SK-N-SH (cell line): Measurements from ENCODE around the gene WDR93.

ENCODE experiments used
- ELF1 ChIP-seq: IDR thresholded peaks from 2 replicates; pipeline ENCODE4 v1.4.0; 2012
- EP300 ChIP-seq, 2 experiments: IDR thresholded peaks; 2 replicates each; pipeline versions ENCODE4 v1.4.0 to v1.6.1; 2012; ENCODE audit warnings: borderline replicate concordance in 1 of 2, low read depth in 1 of 2, low read length in 1 of 2
- EZH2phosphoT487 ChIP-seq: fragments of 200-600 bp; sonication (generic); IDR thresholded peaks from 2 replicates; pipeline ENCODE4 v1.6.1; 2017; ENCODE audit warnings: low read depth, mixed run types, mild to moderate bottlenecking, antibody characterized with exemption, moderate library complexity, borderline replicate concordance
- JUND ChIP-seq: IDR thresholded peaks from 2 replicates; pipeline ENCODE4 v1.4.0; 2012
- POLR2AphosphoS5 ChIP-seq: IDR thresholded peaks from 2 replicates; pipeline ENCODE4 v1.6.1; 2012; ENCODE audit warnings: low read depth, low read length
- RCOR1 ChIP-seq: fragments of 150-350 bp; IDR thresholded peaks from 2 replicates; pipeline ENCODE4 v1.6.1; 2017; ENCODE audit warnings: antibody characterized with exemption, low read length
- TAF1 ChIP-seq: IDR thresholded peaks from 2 replicates; pipeline ENCODE4 v1.6.1; 2012; ENCODE audit warnings: low read depth, mild to moderate bottlenecking, low read length, moderate library complexity, borderline replicate concordance
- YY1 ChIP-seq: IDR thresholded peaks from 2 replicates; pipeline ENCODE4 v1.4.0; 2012; ENCODE audit warnings: low read depth, mild to moderate bottlenecking
- TF ChIP-seq, protein P1 (sequence below): fragments of 200-600 bp; sonication (generic); IDR thresholded peaks from 2 replicates; pipeline ENCODE4 v1.6.1; 2017; ENCODE audit warnings: antibody characterized with exemption, mild to moderate bottlenecking, moderate library complexity
- TF ChIP-seq, protein P2 (sequence below): fragments of 150-350 bp; IDR thresholded peaks from 2 replicates; pipeline ENCODE4 v1.6.1; 2017; ENCODE audit warnings: antibody characterized with exemption, low read length, low read depth, borderline replicate concordance
- TF ChIP-seq, protein P3 (sequence below): IDR thresholded peaks from 2 replicates; pipeline ENCODE4 v1.4.0; 2012; ENCODE audit warnings: low read depth, borderline replicate concordance

DNA sequence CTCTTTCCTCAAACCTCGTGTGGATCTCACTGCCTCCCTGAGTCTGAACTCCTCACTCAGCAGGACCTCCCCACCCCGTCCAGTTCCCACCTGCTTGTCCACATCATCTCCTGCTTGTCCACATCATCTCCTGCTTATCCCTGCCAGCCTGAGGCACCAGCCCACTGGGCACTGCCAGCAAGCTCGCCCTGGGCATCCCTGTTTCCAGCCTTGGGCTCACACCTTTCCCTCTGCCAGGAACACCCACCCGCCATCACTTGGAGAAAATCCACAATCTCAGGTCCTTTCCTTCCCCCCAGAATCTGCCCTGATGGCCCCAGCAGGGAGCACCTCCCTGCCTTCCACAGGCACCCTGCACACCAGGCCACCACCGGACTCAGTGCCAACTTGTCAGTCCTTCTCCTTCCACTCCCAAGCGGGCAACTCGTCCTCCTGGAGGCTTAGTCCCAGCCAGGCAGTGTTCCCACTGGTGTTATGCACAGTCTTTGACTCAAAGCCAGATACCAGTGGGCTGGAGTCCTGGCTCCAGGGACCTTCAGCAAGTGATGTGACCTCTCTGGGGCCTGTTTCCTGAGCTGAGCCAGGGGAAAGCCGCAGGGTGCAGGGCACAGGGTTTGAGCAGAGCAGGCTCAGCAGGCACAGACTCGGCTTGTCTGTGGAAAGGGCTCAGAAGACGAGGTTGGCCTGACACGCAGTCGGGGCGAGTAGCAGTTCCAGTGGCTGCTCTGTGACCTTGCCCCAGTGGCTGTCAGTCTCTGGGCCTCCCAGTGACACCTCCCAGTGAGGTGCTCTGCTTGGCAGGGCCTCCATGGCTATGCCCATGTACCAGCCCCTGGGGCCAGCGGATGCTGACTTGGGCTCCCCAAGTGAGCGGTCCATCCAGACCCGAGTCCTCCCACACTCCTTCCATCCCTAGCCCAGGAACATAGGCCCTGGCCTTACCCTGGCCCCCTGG is 76.0 kb downstream of the WDR93 start:
- TF ChIP-seq, protein P1, sequence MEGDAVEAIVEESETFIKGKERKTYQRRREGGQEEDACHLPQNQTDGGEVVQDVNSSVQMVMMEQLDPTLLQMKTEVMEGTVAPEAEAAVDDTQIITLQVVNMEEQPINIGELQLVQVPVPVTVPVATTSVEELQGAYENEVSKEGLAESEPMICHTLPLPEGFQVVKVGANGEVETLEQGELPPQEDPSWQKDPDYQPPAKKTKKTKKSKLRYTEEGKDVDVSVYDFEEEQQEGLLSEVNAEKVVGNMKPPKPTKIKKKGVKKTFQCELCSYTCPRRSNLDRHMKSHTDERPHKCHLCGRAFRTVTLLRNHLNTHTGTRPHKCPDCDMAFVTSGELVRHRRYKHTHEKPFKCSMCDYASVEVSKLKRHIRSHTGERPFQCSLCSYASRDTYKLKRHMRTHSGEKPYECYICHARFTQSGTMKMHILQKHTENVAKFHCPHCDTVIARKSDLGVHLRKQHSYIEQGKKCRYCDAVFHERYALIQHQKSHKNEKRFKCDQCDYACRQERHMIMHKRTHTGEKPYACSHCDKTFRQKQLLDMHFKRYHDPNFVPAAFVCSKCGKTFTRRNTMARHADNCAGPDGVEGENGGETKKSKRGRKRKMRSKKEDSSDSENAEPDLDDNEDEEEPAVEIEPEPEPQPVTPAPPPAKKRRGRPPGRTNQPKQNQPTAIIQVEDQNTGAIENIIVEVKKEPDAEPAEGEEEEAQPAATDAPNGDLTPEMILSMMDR = no peak
- TF ChIP-seq EZH2phosphoT487 (no peak), JUND (no peak), YY1 (no peak), EP300 (IDR thresholded peaks at IDR 0.05; ENCODE audit: borderline replicate concordance in 1 of 2, low read depth in 1 of 2, low read length in 1 of 2) (no peak), POLR2AphosphoS5 (no peak), ELF1 (no peak), TAF1 (no peak), RCOR1 (no peak)
- TF ChIP-seq, protein P2, sequence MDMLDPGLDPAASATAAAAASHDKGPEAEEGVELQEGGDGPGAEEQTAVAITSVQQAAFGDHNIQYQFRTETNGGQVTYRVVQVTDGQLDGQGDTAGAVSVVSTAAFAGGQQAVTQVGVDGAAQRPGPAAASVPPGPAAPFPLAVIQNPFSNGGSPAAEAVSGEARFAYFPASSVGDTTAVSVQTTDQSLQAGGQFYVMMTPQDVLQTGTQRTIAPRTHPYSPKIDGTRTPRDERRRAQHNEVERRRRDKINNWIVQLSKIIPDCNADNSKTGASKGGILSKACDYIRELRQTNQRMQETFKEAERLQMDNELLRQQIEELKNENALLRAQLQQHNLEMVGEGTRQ = no peak
- TF ChIP-seq, protein P3, sequence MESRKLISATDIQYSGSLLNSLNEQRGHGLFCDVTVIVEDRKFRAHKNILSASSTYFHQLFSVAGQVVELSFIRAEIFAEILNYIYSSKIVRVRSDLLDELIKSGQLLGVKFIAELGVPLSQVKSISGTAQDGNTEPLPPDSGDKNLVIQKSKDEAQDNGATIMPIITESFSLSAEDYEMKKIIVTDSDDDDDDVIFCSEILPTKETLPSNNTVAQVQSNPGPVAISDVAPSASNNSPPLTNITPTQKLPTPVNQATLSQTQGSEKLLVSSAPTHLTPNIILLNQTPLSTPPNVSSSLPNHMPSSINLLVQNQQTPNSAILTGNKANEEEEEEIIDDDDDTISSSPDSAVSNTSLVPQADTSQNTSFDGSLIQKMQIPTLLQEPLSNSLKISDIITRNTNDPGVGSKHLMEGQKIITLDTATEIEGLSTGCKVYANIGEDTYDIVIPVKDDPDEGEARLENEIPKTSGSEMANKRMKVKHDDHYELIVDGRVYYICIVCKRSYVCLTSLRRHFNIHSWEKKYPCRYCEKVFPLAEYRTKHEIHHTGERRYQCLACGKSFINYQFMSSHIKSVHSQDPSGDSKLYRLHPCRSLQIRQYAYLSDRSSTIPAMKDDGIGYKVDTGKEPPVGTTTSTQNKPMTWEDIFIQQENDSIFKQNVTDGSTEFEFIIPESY = no peak
